ENCODE measurements around the gene SNCA. TPM values are rescaled to one million over a fixed set of nuclear protein-coding genes. Genes with fewer than 3 reads are reported as not detected.

SNCA gene
- total RNA-seq, 2 donors from 2014 or later = 0.85 to 0.93 TPM

DNA sequence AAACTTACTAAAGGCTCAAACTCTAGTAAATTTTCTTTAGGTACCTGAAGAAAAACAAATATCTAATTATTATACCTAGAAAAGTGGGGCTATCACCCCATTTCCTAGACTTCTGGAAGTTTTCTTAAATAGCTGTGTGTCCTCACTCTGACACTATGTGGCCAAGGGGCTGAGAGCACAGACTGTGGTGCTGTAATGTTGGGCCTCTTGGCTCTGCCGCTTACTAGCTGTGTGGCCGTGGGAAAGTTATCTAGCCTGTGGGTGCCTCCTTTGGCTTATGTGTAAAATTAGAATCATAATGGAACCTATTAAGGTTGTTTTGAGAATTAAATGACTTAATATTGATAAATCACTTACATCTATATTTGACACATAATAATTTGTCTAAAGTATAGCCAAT is 114.4 kb downstream of the SNCA start:
- no peaks in the 10 kb centered on the region for H3K9me3 Mint-ChIP-seq
- H3K4me3 Mint-ChIP-seq = no peak overlapping the region
- peaks cover 5% of the 10 kb centered on the region for H3K27me3 Mint-ChIP-seq
- H3K4me1 Mint-ChIP-seq = peaks cover 4% of the 10 kb centered on the region
- no peak for ATAC-seq (replicated peaks)
- H3K27ac Mint-ChIP-seq = no peak overlapping the region
- no peaks in the 10 kb centered on the region for H3K36me3 Mint-ChIP-seq (ENCODE audit: low read depth)

DNA sequence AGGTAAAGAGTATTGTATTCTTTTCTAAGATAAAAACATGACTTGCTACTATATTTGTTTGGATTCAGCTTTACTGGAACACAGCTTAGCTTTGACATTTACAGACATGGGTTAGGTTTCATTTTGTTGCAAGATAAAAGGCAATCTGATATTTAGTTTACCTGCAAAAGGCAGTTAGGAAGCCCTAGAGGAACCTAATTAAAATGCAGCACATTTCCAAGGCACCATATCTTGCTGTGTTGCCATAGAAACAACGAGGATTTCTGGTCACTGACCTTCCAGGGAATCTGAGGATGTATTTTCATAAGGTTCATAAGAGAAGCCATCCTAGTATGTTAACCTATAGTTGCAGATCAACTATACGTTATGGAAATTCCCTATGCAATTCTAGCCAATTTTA is 116.0 kb downstream of the SNCA start:
- Mint-ChIP-seq H3K36me3 (ENCODE audit: low read depth) (no peaks in the 10 kb centered on the region), H3K27ac (no peak overlapping the region), H3K4me1 (peaks cover 4% of the 10 kb centered on the region), H3K9me3 (no peaks in the 10 kb centered on the region), H3K27me3 (peaks cover 5% of the 10 kb centered on the region), H3K4me3 (no peak overlapping the region)
- no peak for ATAC-seq (replicated peaks)

DNA sequence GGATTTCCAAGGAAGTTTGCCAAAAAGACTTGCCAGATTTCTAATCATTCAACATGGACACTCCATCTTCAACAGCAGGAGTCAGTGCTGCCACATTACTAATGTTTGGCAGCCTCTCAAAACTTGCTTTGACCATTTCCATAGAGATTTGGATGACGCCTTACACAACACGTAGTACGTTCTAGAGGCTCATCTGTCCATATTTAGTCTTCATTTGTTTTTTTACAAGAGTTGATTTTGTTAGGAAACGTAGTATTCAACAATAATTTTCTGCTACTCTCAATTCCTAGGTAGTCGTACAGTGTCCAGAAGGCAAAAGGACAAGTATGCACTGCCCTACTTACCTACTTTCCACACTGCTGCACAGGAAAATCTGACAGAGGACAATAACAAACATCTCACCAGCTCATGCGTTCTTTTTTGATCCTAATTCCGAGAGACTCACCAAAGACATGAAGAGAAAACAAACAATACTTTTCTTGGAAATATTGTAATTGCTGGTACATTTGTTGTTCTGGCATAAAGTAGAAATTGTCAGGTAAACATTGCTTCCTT is 117.3 kb downstream of the SNCA start:
- ATAC-seq (replicated peaks) = no peak
- Mint-ChIP-seq H3K27me3 (peaks cover 5% of the 10 kb centered on the region), H3K4me3 (no peak overlapping the region), H3K4me1 (peaks cover 4% of the 10 kb centered on the region), H3K27ac (no peak overlapping the region), H3K9me3 (no peaks in the 10 kb centered on the region), H3K36me3 (ENCODE audit: low read depth) (no peaks in the 10 kb centered on the region)

DNA sequence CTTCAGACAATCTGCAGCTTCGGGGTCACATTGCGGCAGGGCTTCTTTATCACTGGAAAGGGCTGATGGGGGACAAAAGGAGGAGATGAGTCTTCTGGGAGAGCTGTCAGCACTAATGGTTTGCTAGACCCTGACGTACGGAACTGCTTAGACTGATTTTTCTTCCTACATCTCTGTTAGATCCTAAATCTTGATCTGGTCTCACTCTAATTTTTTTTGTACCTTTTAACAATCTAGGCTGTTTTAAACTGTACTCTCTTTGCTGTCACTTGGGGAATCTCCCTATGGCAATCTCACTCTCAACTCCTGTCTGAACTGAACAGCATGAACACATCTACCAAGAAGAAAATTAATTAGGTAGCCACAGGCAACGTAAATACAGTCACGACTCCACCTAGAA is 120.1 kb downstream of the SNCA start:
- Mint-ChIP-seq H3K36me3 (ENCODE audit: low read depth) (no peaks in the 10 kb centered on the region), H3K4me1 (peaks cover 4% of the 10 kb centered on the region), H3K27me3 (peaks cover 5% of the 10 kb centered on the region), H3K4me3 (no peak overlapping the region), H3K27ac (no peak overlapping the region), H3K9me3 (no peaks in the 10 kb centered on the region)
- no peak for ATAC-seq (replicated peaks)

DNA sequence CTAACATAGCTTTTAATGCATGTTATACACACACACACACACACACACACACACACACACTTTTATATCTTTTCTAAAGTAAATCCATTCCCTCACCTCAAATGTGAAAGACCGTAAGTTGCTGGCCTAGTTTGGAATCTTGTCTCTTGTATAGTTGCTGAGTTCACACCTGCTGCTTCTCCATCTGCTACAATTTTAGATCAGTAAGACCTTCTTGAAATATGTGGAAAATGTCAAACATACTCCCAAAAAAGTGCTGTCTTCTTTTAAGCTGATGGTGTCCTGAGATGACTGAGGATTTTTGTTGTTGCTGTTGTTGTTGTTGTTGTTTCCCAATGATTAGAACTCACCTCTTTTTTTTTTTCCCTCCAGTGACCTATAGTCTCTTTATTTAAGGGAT is 121.3 kb downstream of the SNCA start:
- Mint-ChIP-seq H3K4me1 (peaks cover 4% of the 10 kb centered on the region), H3K36me3 (ENCODE audit: low read depth) (no peaks in the 10 kb centered on the region), H3K27me3 (peaks cover 5% of the 10 kb centered on the region), H3K4me3 (no peak overlapping the region), H3K27ac (no peak overlapping the region), H3K9me3 (no peaks in the 10 kb centered on the region)
- ATAC-seq (replicated peaks) = no peak

DNA sequence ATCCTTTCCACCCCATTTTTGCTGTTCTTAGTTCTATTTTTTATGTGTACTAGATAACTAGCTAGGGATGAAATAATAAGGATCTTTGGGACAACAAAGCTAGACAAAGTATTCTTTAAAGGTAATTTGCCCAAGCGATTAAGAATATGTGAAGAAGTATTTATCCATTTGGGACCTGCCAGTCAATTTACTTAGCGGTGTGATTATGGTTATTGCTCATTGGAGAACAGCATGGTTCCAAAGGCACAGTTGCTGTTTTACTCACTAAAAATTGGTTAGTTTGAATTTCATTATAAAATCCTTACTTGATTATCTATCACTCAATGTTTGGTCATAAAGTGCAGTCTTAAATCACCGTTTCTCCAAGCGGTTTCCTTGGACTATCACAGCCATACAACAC is 124.1 kb downstream of the SNCA start:
- no peak for ATAC-seq (replicated peaks)
- Mint-ChIP-seq H3K27me3 (peaks cover 7% of the 10 kb centered on the region), H3K4me3 (no peak overlapping the region), H3K36me3 (ENCODE audit: low read depth) (no peaks in the 10 kb centered on the region), H3K9me3 (no peaks in the 10 kb centered on the region), H3K4me1 (peaks cover 3% of the 10 kb centered on the region), H3K27ac (no peak overlapping the region)

DNA sequence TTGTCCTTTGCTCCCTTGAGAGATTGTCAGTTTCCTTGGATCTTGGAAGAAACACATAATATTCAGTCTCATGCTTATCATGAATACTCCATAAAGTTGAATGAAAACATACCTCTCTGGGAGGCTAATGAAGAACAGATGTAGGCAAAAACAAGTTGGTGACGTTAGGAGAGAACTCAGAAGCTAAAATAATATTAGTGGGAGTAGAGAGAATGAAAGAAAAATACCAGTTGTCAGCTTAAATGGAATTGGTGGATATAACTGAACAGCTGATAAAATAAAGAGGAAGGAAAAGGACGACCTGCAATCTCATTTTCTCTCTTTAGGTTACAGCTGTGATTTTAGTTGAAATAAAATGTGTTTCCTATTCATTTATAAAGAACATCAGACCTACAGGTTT is 124.8 kb downstream of the SNCA start:
- H3K4me1 Mint-ChIP-seq = no peaks in the 10 kb centered on the region
- ATAC-seq (replicated peaks) = no peak
- peaks cover 5% of the 10 kb centered on the region for H3K27me3 Mint-ChIP-seq
- H3K36me3 Mint-ChIP-seq (ENCODE audit: low read depth) = no peaks in the 10 kb centered on the region
- no peak overlapping the region for H3K27ac Mint-ChIP-seq
- no peaks in the 10 kb centered on the region for H3K9me3 Mint-ChIP-seq
- H3K4me3 Mint-ChIP-seq = no peak overlapping the region

DNA sequence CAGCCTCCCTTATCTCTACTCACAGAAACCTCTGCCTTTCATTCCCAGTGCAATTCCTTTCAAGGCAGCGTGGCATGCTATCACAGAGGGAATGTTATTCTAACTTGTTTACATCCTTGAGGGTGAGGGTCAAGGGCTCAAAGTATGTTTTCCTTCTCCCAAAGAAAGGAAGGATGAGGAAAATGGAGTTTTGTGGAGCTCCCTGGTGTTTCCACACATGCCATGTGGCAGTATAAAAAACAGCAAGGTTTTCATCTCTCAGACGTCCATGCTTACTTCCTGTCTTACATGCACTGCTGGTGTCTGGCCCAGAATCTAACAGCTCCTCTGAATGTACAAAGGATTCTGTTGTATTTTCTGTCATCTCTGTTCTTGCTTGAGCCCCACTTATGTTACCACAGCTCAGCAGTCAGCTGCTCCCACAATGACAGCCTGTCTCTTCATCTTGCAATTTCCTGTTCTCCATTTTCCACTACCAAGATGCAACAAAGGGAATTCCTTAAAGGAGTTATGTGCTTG is 128.0 kb downstream of the SNCA start:
- Mint-ChIP-seq H3K27ac (peak overlapping the region; percentile 29), H3K4me1 (no peaks in the 10 kb centered on the region), H3K4me3 (no peak overlapping the region), H3K27me3 (peaks cover 5% of the 10 kb centered on the region), H3K9me3 (no peaks in the 10 kb centered on the region), H3K36me3 (ENCODE audit: low read depth) (no peaks in the 10 kb centered on the region)
- ATAC-seq (replicated peaks) = no peak

DNA sequence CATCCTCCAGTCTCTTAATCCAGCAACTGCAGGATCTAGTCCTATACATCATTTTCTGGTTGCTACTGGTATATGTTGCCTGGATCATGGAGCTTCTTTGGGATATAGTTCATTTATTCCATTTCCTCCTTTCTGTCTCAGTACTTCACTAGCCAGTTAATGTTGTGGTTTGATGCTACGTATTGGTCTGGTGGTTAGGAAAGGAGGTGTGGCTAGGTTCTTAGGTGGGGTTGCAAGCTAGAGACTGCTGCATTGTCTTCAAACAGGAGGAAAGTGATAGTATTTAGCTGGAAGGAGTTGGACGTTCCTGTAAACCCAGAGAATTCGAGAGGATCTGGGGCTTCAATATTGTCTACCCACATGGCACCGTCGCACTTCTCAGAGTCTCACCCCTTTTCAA is 129.5 kb downstream of the SNCA start:
- no peaks in the 10 kb centered on the region for H3K9me3 Mint-ChIP-seq
- peaks cover 5% of the 10 kb centered on the region for H3K27me3 Mint-ChIP-seq
- no peaks in the 10 kb centered on the region for H3K4me1 Mint-ChIP-seq
- no peak overlapping the region for H3K27ac Mint-ChIP-seq
- no peaks in the 10 kb centered on the region for H3K36me3 Mint-ChIP-seq (ENCODE audit: low read depth)
- no peak for ATAC-seq (replicated peaks)
- no peak overlapping the region for H3K4me3 Mint-ChIP-seq

DNA sequence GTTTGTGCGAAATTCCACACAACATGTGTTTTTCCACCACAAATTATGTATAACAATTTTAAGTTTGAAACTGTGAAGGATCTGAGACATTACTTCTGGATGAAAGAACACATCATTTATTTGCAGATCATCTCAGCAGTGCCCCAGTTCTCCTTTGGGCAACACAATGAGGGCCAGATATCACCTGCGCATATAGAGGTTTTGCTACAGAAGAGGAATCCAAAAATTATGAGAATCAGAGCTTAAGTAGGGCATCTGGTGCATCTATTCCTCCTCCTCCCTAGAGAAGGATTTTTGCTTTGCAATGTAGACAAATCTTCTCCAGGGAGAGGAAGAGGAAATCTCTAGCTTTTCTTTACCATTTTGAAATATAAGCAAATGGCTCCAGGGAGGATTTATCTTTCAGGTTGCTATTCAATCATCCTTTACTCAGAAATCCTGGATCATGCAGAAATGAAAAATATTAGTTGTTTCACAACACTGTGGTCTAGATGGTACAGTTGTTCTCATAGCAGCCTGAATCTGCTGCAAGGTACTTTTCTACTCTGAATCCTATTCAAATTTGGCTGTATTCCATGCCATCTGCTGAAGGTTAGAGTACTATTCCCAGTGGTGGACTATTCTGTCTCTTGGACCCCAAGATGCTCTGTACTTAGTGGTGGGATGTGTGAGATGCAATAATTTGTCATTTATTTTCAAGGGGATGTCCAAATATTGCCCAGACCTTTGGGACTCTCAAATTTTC is 132.1 kb downstream of the SNCA start:
- Mint-ChIP-seq H3K4me3 (no peak overlapping the region), H3K4me1 (no peaks in the 10 kb centered on the region), H3K36me3 (ENCODE audit: low read depth) (no peaks in the 10 kb centered on the region), H3K9me3 (no peaks in the 10 kb centered on the region), H3K27me3 (peaks cover 5% of the 10 kb centered on the region), H3K27ac (no peak overlapping the region)
- no peak for ATAC-seq (replicated peaks)

DNA sequence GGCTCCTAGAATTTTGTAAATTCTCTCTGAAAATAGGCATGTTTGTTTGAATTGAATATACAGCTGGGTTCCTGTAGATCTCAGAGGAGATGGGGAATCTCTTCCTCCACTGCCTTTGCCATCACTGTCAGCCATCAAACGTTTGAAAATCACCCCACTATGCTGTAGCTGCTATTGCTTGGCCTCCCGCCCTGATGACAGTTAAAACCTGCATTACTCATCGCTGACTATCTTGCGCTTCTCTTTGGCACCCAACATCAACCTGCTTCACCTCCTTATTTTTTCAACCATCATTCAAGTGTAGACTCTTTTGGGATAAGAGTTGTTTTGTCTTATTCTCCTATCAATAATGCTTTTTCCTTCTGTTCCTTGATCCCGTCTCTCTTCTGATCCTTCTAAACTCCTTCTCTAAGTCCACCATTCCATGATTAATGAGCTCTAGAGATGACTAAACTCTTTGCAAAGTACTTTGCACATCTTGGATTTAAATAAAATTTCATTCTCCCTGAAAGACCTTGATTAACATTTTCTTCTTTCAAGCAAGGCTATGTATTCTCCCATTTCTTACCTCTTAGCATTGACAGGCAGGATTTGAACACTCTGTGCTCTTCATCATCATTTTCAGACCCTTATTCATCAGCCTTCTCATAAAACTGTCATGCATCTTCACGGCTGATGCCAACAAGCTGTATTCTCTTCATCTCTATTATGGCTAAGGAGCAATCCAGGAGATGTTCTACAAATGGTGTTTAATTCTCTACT is 133.0 kb downstream of the SNCA start:
- H3K4me1 Mint-ChIP-seq = no peaks in the 10 kb centered on the region
- H3K9me3 Mint-ChIP-seq = no peaks in the 10 kb centered on the region
- H3K4me3 Mint-ChIP-seq = no peak overlapping the region
- no peak for ATAC-seq (replicated peaks)
- H3K27me3 Mint-ChIP-seq = no peaks in the 10 kb centered on the region
- no peak overlapping the region for H3K27ac Mint-ChIP-seq
- H3K36me3 Mint-ChIP-seq (ENCODE audit: low read depth) = no peaks in the 10 kb centered on the region

DNA sequence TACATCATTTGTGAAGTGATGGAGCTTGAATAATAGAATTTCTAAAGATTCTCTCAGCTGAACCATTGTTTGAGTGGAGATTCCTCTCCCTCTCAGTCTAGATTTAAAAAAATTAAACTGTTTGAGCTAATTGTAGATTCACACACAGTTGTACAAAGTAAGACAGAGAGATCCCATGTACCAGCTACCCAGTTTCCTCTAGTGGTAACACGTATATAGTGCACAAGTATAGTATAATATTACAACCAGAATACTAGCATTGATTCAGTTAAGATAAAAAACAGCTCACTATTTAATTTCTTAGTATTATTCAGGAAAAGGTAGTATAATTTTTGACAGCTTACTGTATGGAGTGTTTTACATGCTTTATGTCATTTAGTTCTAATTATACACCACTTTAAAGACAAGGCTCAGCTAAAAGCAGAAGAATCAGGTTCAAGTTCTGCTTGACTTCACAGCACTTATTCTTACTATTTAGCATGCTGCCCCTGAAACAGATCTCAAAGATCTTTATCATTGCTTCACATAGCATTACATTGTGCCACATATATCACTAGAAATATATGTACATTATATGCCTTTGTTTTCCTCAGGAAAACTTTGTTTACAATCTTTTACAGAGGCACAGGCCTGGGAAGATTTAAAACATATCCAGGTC is 136.1 kb downstream of the SNCA start:
- ATAC-seq (replicated peaks) = no peak
- Mint-ChIP-seq H3K4me3 (no peak overlapping the region), H3K27ac (no peak overlapping the region), H3K9me3 (no peaks in the 10 kb centered on the region), H3K27me3 (no peaks in the 10 kb centered on the region), H3K4me1 (no peaks in the 10 kb centered on the region), H3K36me3 (ENCODE audit: low read depth) (no peaks in the 10 kb centered on the region)

DNA sequence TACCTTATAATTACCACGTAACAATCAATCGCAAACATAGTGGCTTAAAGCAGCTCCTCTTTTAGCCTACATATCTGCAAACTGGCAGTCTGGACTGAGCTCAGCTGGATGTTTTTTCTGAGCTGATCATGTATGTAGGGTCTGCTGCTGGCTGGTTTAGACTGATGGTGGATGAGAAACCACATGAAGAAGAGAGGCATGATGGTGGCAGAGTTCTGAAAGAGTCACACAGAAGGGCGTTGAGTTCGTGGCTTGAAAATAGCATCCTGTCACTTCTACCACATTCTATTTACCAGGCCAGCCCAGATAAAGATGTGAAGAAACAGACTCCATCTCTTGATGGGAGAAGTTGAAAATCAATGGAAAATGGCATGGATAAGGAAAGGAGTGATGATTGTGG is 151.3 kb downstream of the SNCA start:
- Mint-ChIP-seq H3K4me1 (no peaks in the 10 kb centered on the region), H3K36me3 (ENCODE audit: low read depth) (no peaks in the 10 kb centered on the region), H3K9me3 (no peaks in the 10 kb centered on the region), H3K4me3 (no peak overlapping the region), H3K27ac (no peak overlapping the region), H3K27me3 (peaks cover 12% of the 10 kb centered on the region)
- ATAC-seq (replicated peaks) = no peak

DNA sequence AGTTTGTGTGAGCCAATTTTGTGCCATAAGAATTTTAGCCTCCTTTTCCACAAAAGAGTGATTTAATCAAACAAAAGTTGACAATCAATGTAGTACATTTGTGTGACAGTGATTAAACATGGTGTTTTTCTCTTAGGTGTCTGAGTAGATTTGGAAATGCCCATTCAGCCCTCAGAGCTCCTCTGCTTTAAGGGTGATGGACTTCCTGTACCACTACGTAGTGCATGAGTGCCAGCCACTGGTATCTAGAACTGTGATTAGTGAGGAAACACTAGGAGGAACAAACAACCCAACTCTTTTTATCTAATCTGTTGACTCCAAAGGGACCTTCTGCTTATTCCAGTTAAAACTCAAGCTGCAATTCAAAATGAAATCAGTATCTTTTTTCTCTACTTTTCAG is 151.7 kb downstream of the SNCA start:
- Mint-ChIP-seq H3K4me3 (no peak overlapping the region), H3K36me3 (ENCODE audit: low read depth) (no peaks in the 10 kb centered on the region), H3K9me3 (no peaks in the 10 kb centered on the region), H3K4me1 (no peaks in the 10 kb centered on the region), H3K27ac (no peak overlapping the region), H3K27me3 (peaks cover 12% of the 10 kb centered on the region)
- ATAC-seq (replicated peaks) = no peak

All from activated T-helper 17 cell treated with anti-CD3 and anti-CD28 coated beads, Interleukin-2, amount 50 U/mL, for 72 hours (primary cell).